ENCODE results near the gene EXOSC1.
"Not testable (repeated sequence)": the region's sequence is repeated elsewhere in the genome, so short reads cannot be mapped to it uniquely, and the experiment has no call there.

EXOSC1 gene, protein sequence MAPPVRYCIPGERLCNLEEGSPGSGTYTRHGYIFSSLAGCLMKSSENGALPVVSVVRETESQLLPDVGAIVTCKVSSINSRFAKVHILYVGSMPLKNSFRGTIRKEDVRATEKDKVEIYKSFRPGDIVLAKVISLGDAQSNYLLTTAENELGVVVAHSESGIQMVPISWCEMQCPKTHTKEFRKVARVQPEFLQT

DNA sequence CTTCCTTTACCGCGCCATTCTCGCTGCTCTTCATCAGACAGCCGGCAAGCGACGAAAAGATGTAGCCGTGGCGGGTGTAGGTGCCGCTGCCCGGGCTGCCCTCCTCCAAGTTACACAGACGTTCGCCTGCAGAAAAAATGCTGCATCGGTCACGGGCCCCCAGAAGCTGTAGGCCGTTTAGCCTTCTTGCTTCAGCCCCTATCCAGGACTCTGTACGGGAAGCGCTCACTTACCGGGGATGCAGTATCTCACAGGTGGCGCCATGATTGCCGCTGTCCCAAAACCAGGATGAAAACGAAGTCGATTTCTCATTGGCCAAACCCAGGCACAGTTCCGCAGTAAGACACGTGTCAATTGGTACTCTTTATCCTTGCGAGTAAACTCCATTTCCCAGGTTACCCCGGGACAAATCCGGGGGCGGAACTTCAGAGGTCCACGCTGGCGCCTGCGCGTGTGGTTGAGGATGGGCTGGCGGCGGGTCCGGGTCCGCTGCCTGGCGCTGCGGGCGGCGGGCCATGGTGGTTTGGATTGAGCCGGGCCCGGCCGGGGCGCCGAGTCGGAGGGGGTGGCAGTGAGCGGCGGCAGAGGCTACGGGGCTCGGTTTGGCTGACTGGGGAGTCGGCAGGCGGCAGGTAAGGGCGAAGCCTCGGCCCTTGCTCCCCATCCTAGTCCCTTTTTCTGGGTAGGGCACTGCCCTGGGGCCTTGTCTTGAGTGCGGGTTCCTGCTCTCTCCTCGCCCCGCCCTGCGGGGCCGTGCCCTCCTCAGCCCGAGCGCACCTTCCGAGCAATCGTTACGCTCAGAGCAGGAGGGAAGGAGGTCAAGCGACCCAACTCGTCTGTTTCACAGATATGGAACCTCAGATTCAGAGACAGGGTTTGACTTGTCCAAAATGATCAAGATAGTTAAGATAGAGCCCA is at the start of gene EXOSC1, which contains the start of gene ZDHHC16:
TSS of gene EXOSC1 (minus strand) at position 285 of the 918 bp plus-strand sequence. CDS start at position 264, 21 bp downstream.
TSS of gene ZDHHC16 (plus strand) at position 454 of the 918 bp plus-strand sequence. CDS start 5,501 bp downstream, outside the sequence.
- DNase-seq = peak; percentile 89

DNA sequence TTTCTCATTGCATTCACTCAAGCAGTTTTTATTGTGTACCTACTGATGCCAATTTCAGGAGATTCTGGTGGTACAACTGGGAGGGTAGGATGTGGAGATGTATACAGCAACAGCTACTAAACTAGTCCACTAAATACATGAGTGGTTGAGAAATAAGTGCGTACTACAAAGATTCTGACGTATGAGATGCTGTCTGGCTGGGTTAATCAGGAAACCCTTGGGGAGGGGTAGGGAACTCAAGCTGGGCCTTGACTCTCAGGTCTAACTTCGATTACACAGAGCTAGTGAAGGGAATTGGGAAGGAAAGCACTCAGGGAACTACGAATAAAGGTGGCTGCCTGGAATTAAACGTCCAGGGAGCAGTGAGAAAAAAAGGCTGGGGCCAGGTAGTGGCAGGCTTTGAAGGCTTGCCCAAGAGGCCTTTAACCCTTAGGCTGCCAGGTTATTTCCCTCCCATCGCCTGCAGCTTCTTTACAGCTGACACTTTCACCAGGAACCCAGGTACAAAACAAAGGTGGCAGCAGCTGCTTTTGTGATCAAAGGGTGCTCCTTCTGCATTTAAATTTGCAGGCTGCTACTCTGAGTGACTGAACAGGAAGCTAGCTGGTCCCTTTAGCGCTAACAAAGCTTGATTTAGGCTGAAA is 49.2 kb upstream of the EXOSC1 start:
- no peak for DNase-seq

DNA sequence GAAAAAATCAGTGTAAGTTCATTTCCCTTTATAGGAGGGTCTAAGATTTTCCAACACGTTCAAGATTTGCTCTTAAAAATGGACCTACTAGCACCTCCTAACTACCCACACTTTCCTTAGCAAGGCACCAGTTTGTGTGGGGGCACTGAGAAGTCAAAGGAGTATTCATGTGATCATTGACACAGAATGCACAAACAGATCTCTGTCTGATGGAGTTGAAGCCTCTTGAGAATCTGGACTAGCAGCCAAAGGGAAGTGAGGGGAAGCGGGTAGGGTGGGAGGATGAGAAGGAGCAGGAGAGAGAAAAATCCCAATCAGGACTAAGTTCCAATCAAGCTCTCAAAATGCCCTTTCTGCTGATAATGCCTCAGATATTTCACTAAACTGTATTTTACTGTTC is 48.3 kb upstream of the EXOSC1 start:
- no peak for DNase-seq

DNA sequence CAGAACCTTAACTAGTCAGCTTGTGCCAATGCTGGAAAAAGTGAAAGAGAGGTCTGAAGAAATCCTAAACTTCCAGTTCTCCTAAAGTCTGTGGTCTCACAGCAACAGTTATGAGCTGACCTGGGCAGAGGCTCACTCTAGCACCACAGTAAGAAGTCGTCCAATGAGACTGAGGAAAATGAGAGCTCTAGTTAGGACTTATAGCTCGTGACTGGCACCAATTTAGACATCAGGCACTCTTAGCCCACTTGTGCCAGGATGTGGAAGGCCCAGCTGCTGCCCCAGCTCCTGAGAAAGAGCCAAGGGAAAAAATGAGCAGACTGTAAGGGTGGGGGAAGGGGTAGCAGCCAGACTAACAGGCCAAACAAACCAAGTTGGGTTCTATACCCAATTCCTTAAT is 44.8 kb upstream of the EXOSC1 start:
- no peak for DNase-seq

DNA sequence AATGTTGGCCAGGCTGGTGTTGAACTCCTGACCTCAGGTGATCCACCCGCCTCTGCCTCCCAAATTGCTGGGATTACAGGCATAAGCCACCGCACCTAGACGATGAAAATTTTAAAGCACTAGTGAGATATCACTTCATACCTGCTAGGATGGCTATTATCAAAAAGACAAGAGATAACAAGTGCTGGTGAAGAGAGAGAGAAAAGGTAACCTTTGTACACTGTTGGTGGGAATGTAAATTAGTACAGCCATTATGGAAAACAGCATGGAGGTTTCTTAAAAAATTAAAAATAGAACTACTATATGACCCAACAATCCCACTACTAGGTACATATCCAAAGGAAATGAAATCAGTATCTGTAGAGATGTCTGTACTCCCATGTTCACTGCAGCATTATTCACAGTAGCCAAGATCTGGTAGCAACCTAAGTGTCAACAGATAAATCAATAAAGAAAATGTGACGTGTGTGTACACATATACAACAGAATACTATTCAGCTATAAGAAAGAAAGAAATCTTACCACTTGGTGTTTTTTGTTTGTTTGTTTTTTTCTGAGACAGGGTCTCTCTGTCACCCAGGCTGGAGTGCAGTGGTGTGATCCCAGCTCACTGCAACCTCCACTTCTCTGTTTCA is 40.0 kb upstream of the EXOSC1 start:
- DNase-seq = no peak

DNA sequence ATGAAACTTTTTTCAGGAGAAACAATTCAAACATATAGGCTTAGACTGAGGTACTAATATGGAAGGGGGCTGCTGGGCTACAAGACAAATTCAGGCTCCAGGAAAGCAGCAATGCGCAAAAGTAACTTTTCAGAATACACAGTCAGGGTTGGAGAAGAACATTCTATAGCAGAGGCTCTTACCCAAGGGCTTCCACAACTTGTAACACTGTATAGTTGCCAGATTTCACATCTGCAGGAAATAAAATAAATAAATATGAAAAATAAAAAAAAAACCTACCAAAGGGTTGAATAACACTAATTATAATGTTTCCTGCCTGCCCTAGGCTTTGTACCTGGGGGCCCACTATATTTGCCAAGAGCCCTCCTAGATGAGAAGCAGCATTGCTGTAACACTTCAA is 38.1 kb upstream of the EXOSC1 start:
- no peak for DNase-seq

DNA sequence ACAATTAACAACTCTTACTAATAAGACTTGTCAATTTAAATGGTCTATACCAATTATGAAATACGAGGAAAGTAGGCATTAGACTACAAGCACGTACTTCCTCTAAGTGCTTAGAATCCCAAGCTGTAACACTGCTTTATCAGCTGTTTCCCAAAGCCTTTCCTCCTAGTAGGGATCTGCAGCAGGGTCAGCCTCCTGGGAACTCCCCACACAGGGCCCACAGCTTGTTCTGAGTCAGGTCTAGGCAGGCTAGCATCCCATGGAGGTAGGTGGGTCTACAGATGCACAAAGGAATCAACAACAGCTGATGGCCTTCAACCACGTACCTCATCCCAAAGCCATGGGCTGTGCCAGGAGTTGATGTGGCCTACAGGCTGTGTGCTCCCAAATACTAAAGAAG is 37.7 kb upstream of the EXOSC1 start:
- DNase-seq = no peak

DNA sequence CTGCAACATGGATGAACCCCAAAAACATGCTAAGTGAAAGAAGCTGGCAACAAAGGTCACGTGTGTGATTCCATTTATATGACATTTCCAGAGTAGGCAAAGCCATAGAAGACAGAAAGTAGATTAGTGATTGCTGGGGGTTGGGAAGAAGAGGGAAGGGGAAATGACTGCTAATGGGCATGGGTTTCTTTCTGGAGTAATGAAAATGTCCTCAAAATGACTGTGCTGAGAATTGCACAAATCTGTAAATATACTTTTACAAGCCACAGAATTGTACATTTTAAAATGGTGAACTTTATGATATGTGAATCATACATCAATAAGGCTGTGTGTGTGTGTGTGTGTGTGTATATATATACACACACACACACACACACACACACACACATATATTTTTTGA is 36.6 kb upstream of the EXOSC1 start:
- DNase-seq = no peak

DNA sequence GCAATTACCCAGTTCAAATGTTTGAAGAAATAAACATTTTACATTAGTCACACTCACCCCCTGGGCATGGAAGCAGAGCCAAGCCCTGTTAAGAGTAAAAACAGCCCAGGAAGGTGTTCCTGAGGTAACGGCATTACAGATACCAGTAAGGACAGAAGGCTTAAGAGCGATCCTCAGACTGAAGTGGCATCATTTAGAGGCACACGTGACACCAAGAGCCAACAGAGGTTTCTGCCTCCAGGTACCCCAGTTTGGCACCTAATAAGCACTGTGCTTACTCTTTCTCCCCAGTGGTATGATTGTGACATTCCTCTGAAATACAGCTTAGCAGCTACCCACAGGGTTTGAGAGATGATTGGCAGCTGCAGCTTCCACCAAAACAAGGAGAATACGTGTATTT is 35.3 kb upstream of the EXOSC1 start:
- no peak for DNase-seq

DNA sequence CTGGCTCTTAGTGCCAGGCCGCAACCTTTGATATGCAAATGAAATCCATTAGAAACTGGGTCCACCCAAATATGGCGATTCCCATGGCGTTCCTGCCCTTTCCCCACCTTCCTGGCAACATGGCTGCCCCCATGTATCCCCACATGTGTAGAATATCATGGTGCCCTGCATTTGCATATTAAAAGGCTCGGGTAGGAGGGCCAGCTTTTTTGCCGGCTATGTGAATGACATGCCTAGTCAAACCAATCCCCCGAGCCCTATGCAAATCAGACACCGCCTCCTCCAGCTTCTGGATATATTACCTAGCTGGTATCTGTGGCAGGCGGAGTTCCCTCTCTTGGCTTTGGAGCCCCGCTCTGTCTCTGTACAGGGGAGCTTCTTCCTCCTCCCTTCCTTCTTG is 34.1 kb upstream of the EXOSC1 start:
- no peak for DNase-seq

DNA sequence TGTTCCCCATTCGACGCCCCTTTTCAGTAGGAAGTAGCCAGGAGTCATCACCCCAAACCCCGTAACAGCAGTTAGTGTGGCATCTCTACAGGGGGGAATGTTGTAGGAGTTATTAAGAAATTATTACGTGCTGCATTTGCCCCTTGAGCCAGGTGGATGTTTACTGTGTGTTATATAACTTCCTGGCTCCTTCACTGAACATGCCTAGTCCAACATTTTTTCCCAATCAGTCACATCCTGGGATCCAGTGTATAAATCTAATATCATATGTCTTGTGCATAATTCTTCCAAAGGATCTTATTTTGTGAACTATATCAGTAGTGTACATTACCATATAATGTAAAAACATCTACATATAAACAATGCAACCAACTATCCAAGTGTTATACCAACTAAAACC is 33.6 kb upstream of the EXOSC1 start:
- DNase-seq = not testable (repeated sequence)

DNA sequence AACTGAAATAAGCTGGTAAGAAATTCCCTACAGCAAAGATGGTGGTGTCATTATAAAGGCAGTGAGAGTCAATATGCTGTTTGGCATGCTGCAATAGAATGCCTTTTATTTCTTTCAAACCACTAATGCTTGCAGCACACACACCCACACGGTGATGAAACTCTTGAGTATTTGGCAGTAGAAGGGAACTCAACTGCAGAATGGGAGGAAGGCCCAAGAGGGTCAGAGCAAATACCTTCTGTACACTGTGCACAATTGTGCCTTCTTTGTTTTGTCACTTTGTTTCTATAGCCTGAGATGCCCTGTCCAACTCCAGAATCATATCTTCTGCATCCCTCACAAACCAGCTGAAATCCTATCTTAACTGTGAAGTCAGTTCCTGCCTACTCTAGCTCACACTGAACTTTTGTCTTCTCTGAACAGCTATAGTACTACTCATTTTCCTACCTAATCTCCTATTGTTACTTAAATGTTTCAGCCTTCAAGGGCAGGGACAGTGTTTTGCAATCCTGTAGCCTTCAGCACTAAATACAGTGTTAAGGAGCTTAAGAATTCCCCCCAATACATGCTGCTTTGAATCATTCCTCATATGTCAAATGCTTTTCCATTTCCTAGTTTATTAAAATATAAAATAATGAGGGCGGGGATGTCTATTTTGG is 30.3 kb upstream of the EXOSC1 start:
- no peak for DNase-seq

DNA sequence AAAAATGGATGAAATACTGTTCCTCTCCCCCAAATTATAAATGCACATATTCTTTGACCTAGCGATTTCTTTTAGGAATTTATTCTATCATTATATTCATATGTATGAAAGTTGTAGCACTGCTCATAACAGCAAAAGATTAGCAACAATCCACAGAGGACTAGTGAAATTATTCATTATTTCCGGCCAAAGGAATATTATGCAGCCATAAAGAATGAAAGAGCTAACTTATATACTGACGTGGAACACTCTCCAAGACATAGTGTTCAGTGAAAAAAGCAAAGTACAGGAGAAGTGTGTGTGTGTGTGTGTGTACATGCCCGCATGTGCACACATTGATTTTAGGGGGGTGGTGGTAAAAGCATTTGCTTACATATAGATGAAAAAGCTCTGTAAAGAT is 29.1 kb upstream of the EXOSC1 start:
- DNase-seq = no peak

DNA sequence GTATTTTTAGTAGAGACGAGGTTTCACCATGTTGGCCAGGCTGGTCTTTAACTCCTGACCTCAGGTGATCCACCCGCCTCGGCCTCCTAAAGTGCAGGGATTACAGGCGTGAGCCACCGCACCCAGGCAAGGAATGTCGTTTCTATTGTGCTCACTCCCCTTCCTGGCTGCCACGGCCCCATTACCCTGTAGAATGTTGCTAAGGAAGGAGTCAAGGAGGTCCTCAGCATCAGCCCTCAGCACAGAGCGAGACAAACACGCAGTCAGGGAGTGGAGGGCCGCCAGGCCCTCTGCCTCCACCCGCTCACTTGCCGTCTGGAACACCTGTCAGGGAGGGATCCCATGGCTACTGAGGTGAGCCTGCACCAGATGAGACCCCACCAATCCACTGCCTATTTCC is 23.0 kb upstream of the EXOSC1 start:
- DNase-seq = not testable (repeated sequence)

DNA sequence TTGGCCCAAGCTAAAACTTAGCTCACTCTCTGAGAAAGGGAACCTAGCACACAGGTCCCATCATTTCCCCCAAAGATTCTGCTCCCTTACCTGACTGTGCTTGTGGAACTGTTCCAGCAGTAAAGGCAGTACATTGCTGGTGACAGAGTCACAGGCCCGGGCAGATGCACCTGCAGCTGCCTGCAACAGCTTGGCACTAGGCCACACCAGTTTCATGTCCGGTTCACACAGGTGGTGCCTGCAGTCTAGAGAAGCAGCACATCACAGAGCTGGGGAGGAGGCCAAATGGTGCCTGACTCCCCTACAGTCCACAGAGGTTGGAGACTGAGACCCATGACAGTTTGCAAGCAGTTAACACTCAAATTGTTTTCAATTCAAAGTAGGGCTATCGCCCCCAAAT is 22.4 kb upstream of the EXOSC1 start:
- peak; percentile 54 for DNase-seq

DNA sequence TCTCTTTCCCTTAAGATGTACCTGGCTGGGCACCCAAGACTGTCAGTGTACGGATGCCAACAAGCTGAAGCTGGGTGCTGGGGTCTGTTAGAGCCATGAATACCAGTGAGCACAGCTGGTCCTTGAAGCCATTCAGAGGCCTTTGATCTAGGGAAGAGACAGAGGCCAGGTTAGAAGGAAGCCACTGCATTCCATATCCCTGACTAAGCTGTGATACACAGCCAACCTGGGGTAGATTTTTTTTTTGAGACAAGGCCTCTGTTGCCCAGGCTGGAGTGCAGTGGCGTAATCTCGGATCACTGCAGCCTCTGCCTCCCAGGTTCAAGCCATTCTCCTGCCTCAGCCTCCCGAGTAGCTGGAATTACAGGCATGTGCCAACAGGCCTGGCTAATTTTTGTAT is 20.9 kb upstream of the EXOSC1 start:
- DNase-seq = no peak

DNA sequence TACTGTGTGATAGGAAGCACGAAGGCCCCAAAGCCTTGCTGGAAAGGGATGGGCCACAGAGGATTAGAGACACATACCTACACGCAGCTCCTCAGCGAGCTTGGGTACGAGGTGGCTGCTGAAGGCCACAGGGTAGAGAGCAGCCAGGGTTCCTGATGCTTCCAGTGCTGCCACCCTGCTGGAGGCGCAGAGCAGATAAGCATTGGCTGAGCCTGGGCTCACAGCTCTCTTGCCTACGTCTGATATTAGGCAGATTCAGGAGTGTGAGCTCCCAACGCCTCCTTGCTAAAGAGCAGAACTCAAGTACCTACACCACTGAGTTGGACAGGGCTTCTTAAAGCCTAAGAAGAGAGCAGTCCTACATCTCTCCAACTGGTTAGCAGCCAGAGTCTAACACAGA is 20.2 kb upstream of the EXOSC1 start:
- DNase-seq = no peak

DNA sequence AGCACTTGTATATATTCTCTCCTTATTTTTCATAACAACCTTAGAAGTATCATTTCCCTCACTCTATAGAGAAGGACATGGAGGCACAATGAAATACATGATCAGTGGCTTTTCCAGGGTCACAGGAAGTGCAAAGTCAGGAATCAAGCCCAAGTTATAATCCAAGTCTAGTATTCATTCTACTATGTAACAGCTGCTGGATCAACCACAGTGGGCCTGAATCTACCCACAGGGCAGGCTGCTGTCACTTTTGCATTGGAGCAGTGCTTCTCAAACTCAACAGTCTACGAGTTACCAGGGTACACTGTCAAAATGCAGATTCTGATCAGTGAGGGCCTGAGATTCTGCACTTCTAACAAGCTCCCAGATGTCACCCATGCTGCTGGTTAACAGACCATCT is 18.4 kb upstream of the EXOSC1 start:
- no peak for DNase-seq

DNA sequence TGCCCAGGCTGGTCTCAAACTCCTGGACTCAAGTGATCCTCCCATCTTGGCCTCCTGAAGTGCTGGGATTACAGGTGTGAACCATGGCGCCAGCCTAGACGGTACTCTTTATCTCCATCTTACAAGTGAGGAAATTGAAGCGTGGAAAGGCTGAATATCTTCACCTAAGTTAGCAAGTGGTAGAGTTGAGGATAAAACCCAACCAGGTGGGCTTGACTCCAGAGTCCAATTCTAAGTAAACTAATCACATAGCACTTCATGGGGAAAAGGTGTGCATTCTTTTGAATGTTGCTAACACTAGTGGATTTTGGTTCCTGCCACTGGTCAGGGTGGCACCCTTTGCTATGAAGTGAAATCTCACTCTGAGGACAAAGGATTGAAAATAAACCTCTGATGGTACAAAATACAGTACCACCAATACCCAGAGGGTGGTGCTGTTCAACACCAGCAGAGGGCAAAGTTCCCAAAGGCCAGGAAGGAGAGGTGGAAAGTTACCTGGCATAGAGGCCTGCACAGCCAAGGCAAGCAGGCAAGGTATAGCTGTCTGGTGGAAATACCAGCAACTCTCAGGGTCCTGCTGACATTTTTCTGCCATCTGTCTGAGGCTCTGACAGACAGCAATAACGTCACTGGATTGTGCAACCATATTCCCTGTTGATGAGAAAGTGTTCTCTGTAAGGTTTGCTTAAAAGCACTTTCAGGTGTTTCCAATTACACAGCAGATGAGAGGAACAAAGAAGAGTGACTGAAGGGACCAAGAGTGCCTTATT is 17.7 kb upstream of the EXOSC1 start:
- DNase-seq = peak; percentile 50

DNA sequence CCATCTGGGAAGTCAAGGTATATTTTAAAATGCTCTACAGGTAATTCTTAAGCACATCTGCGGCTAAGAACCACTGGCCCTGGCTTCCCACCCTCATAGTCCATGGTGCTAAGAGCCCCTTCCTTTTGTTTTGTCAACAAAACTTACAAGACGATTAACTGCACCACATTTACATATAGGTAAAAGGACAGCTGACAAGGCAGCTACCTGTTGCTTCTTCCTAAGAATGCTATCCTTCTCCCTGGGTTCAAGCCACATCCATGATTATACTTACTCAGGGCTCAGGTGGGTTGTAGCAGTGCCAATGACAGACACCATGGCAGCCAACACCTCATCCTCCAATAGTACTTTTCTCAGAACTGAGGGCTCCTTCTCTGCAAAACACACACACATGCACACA is 16.5 kb upstream of the EXOSC1 start:
- no peak for DNase-seq

DNA sequence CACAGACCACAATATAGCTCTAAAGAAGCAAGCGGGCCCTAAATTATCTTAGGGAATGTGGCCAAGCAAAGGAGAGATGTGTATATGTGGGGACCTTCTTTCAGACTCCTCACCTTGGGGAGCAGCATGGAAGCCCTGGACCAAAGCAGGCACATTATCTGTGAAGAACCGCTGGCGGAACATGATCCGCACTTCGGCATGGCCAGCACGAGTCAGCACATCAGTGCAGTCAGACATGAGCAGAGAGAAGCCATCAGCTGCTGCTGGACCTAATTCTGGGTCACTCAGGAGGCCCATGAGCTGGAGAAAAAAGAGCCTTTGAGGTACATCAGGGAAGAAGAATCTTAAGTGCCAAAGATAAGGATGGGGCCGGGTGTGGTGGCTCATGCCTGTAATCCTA is 14.1 kb upstream of the EXOSC1 start:
- DNase-seq = no peak

DNA sequence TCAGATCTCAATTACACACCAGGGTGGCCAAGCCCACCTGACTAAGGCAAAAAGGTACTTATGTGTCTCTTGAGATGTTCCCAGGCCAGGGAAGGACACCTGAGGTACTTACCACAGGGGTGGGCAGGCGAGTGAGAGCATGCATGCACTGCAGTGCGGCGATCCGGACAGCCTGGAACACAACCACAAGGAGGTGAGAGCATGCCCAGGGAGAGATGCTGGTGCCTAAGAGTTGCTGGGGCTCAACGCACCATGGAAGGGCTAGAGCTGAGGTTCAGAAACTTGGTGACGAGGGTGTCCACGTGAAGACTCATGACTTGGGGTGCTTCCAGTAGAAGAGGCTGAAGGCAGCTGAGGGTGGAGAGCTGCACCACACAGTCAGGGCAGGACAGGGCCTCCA is 13.3 kb upstream of the EXOSC1 start:
- no peak for DNase-seq
